GM21526 (cell line): ENCODE results near the gene PRKAR1B.

Experiments used
- ATAC-seq: cut with Tn5 transposase; IDR thresholded peaks from one replicate; pipeline ENCODE4 v1.9.1; 2021; ENCODE audit warnings: moderate library complexity; ENCODE audit not compliant: unreplicated experiment, low FRiP score

The PRKAR1B gene

DNA sequence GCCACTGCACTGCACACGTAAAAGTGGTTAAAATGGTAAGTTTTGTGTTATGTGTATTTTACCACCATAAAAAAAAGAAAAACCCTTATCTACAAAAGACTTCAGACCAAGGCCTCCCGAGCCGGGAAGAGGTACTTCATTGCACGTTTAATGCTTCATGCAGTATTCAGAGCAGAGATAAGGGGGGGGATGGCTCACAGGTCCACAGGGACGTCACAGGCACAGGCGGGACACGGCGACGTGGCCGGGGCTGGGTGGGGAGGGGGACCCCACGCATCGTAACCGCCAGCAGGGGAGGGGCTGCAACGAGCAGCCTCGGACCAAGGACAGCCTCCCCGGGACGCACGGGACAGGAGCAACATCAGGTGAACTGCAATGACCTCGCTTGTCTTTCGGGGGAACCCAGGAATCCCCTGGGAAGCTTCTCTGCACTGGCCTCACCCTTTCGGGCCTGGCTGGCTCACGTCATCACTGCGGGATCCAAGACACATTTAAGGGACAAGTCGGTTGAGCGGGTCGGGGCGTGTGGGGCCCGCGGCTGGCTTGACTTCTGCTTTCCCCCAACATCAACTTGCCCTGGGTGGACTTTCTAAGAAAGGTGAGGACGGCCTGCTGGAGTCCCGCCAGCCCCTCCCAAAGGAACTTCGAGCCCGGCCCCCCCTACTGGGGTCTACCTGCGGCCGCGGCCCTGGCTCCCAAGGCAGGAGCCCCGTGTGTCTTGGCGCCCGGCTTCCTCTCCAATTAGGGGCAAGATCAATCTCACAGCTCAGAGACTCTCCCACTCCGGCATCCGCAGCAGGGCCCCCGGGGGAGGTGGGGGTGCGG lies 177.8 kb downstream of the PRKAR1B start:
- no peak for ATAC-seq

DNA sequence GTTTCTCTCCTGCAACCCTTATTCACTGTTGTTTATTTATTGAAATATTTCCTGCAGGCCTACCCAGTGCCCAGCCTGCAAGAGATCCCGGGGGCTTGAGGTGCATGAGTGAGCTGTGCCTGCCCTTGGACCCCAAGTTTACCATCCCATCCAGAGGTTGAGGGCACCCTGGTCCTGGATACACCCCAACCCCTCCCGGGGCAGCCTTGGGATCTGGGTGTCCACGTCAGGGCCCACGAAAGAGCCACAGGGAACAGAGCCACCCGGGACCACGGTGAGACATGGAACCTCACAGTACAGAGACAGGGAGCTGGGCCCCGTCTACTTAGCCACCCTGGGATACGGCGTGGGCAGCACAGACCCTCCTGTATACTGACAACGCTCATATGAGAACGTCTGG lies 178.7 kb downstream of the PRKAR1B start:
- no peak for ATAC-seq

DNA sequence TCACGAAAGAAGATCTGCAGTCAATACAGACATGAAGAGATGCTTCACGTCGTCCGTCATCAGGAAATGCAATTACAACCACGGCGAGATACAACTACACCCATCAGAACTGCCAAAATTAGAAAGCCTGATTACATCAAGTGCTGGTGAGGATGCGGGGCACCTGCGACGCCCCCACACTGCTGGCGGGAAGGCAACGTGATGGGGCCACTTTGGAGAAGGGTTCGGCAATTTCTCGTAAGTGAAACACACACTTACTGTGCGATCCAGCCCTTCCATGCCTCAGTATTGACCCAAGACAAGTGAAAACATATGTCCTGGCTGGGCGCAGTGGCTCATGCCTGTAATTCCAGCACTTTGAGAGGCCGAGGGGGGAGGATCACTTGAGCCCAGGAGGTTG lies 181.6 kb downstream of the PRKAR1B start:
- ATAC-seq = no peak

DNA sequence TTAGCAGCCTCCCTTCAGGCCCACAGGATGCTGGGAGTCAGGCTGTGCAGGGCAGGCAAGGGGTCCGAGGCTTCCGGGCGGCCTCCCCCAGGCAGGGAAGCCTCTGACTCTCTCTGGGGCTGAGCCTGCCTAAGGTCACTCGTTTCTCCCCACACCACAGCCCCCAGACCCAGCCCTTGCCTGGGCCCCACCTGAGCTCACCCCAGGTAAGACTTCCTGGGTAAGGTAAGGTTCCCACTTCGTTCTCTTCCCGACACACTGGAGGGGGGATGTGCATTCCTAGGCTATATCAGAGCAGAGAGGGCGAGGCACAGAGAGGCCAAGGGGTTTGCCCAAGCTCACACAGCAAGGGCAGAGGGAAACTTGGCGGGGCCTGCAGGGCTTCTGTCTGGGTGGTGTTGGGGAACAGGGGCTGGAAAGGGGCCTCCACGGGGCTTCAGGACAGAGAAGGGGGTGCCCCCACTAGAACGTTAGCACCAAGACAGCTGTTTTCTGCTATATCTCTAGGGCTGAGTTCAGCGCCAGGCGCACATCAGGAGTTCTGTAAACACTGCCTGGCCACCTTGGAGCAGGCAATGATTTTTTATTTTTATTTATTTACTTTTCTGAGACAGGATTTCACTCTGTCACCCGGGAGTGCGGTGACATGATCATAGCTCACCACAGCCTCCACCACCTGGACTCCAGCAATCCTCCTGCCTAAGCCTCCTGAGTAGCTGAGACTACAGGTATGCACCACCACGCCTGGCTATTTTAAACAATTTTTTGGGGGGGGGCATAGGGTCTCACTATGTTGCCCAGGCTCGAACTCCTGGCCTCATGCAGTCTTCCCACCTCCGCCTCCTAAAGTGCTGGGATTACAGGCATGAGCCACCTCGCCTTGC lies 182.5 kb downstream of the PRKAR1B start:
- ATAC-seq = no peak

DNA sequence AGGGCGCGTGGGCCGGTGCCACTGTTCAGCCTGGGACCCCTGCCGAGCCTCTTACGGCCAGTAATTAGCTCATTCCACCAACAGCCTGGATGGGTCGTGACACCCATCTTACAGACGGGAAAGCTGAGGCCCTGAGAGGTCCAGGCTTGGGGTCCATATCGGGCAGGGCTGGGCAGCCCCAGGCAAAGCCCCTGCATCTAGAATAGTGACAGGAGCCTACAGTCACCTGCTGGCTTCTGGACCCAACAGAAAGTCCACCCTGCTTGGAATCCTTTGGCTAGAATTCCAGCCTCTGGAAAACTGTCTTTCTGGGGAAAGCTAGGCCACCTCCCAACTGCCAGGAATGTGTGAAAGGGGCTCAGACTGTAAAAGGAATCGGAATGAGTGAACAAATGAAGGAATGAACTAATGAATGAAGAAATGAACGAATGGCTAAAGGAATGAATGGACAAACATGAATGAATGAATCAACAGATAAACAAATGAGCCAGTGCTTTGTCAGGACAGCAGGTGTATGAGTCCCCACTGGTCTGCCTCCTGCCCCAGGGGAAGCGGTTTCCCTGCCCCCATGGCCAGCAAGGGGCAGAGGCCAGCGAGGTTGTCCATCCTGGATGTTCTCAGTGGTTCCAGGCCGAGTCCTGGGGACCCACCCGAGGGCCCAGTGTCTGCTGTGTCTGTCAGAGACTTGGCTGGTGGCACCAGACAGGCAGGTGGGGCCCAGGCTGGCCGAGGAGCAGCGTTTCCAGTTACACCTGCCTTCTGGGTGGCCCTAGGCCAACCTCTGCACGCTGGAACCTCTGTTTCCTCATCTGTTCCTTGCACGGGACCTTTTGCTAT lies 183.4 kb downstream of the PRKAR1B start:
- ATAC-seq = no peak

DNA sequence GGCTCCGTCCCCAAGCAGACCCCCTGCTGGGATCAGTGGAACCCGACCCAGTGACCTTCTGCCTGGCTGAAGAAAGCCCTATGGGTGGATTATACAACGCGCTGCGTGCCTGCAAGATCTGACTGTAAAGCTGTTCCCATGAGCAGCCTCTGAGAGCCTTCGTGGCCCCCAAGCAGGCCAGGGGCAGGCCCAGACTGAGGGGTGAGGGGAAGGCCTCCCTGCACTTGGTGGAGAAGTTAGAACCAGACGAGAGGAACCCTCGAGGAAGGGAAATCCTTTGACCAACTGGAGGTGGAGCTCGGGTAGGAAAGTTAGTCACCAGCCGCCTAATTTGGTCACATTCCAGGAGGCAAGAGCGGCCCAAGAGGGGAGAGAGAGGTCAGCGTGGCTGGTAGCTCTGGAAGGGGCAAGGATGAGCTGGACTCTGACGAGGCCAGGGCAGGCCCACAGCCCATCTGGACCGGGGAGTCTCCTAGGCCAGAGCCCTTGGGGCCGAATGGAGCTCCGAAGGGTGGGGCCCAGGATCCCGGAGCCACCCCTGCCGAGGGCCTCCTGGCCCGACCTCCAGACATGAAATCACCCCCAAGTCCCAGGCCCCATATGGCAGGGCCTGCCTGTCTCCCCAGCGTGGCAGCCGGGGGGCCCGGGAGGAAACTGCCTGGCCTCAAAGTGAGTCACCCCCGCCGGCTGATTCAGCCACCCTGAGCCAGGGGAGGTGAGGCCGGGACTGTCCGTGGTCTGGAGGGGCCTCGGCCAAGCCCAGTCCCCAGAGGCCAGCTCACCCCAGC lies 184.2 kb downstream of the PRKAR1B start:
- ATAC-seq = no peak

DNA sequence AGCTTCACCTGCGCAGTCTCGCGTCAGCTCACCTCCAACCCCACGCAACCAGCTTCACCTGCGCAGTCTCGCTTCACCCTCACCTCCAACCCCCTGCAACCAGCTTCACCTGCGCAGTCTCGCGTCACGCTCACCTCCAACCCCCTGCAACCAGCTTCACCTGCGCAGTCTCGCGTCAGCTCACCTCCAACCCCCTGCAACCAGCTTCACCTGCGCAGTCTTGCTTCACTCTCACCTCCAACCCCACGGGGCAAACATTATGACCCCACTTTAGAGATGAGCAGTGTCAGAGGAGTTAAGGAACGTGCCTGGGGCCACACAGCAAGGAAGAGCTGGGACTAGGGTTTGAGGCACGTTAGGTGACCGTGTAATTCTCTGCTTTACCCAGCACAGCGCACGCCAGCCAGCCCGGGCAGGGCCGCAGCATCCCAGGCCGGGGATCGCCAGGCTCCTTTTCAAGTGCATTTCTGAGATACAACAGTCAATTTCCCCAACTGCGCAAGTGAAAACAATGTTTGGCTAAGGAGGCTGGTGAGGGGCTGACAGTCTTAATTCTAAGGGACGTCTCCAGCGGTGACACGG lies 184.9 kb downstream of the PRKAR1B start:
- ATAC-seq = no peak

DNA sequence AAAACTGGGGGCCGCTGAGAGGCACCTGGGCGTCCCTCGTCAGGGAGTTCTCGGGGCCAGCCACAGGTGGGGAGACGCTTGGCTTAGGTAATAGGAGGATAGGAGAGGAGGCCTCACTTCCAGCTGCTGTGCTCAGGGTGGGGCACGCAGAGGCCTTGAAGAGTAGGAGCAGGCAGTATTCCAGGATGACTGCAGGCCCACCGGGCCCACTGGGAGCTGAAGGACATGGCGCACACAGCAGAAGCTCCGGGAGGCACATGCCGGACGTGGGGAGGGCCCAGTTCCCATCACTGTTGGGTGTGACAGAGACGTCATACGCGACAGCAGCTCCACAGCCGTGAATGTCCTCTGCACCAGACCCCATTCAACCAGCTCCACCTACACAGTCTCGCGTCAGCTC lies 185.4 kb downstream of the PRKAR1B start:
- ATAC-seq = no peak

DNA sequence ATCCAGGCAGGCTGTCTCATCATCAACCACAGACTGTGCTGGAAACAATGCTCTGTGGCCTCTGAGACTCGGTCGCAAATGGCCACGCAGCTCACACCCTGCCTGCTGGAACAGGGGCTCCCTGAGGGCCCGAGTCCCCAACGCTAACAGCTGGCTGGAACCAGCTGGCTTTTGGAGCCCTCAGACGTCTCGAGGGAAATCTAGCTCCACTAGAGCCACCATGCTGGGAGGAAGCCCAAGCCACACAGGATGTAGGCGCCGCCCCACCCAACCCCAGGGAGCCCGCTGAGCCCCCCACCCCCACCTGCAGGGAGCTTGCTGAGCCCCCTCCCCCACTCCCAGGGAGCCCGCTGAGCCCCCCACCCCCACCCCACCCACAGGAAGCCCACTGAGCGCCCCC lies 186.1 kb downstream of the PRKAR1B start:
- no peak for ATAC-seq

DNA sequence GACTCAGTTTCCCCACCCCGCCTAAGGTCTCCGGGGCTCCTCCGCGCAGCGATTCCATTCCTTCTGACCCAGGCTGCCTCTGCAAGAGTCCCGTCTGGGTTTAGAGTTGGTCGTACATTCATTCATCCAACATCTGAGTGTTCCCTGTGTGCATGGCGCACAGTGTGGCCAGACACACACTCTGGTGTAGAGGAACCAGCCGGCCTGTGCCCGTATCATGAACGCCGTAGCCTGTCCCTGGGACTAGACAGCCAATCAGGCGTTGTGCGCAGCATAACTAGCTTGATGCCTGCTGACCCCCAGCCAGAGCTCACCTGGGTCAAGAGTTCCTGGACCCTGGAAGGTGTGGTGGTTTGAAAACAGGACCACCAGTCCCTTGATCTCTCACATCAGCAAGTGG lies 186.5 kb downstream of the PRKAR1B start:
- ATAC-seq = no peak

DNA sequence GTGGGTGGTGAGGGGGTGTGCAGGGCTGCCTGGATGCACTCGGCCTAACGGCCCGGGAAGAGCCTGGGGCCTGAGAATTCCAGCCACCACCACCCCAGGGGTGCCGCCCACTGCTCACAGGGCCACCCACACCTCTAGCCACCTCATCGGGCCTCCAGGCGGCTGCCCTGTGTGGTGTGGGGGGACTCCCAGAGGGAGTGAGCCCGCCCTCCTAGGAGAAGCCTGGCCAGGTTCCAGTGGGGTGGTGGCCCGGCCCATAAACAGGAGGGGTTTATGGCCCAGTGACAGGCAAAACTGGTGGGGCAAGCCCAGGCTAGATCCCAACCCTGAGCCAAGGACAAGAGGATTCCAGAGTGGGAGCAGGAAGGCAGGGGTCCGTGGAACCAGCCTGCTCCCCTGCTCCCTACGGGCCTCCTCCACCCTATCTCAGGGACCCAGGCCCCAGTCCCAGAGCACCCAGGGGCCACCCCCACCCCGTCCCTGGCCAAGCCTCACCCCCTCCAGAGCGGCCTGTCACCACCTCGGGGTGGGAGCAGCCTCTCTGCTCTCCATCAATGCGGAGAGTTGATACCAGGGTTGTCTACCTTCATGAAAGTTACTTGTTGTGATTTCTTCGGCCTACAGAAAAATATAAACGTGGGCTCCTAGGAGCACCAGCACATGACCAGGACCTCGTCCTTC lies 187.2 kb downstream of the PRKAR1B start:
- no peak for ATAC-seq

DNA sequence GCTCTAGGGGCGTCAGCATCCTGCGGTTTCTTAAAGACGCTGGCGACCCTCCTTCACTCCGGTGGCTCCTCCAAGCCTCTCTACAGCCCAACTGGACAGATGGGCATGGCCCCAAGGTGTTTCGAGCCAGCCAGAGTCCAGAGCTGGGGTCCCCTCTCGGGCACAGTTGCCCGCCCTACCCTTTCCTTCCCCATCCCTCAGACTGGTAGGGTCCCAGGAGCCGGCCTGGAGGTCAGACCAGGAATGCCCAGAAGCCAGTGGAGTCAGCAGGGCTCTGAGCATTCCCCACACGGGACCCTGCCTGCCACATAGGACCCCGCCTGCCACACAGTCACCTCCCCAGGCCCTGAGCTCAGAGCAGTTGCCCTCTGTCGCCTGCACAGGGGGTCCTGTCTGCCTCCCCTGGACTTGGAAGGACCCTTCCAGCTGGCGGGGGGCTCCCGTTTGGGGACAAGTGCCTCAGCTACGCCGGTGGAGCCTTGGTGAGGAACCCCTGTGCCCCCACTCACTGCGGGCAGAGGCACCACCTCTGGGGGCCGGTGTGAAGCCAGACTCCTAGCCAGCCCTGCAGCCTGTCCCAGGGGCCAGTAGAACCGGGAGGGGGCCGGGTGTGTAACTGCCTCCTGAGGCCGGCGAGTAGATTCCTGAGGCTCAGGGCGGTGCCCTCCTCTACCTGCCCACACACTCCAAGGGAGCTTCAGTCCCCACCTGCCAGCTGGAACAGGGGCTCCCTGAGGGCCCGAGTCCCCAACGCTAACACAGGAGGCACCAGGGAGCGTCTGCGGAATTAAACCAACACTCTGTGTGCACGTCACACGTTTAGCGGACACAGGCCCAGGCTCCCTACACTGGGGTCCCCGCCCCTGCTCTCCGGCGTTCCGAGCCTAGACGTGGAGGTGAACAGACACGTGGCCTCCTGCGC lies 188.1 kb downstream of the PRKAR1B start:
- ATAC-seq = no peak

DNA sequence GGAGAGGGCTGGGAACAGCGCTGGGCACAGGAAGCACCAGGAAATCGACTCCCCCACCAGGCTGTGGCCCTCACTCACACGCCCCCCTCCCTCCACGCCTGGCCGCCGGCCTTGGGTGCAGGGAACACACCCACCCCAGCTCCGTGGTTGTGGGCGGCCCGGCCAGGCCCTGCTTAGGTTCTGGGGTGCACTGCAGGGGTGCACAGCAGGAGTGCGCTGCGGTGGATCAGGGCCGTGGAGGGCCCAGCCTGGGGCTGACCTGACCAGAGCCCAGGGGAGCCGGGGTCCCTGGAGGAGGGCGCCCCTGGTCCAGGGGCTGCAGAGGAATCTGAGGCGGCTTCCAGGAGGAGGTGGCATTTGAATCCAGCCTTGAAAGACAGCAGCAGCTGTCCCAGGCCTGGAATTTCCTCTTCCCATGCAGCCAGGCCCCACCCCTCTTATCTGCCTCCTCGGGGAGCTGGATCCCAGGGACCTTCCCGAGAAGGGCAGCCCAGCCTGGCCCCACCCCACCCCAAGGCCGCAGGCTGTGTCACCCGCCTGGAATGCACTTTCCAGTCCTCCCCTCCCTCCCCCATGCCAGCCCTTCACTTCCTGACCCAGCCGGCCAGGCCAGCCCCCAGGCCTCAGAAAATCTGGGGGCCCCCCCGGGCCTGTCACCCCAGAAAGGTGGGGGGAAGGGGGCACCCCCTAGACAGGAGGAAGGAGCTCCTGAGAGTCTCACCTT lies 189.0 kb downstream of the PRKAR1B start:
- ATAC-seq = no peak

DNA sequence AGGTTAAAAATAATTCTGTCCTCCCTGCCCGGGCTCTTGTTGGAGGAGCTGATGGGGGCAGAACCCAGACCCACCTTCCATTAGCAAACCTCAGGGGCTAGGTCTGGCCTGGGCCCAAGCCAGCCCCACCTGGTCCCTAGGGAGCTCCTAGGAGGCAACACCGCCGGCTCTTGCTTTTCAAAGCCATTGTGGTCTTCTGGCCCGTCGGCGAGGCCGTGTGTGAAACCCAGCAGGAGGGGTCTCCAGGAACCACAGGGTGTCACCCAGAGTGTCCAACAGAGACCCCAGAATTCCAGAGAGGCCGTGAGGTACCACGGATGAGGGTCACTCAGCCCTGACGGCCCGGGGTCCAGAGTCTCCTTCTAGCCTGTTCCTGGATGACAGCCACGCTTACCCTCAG lies 190.8 kb downstream of the PRKAR1B start:
- ATAC-seq = no peak

DNA sequence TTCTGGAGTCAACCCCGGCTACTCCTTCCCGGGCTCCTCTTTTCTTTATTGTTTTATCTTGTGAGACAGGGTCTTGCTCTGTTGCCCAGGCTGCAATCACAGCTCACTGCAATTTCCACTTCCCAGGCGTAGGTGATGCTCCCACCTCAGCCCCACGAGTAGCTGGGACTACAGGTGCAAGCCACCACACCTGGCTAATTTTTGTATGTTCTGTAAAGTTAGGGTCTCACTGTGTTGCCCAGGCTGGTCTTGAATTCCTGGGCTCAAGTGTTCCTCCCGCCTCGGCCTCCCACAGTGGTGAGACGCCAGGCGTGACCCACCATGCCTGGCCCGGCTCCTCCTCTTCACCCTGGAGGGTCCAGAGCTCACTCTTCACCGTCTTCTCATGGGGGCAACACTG lies 192.1 kb downstream of the PRKAR1B start:
- no peak for ATAC-seq

DNA sequence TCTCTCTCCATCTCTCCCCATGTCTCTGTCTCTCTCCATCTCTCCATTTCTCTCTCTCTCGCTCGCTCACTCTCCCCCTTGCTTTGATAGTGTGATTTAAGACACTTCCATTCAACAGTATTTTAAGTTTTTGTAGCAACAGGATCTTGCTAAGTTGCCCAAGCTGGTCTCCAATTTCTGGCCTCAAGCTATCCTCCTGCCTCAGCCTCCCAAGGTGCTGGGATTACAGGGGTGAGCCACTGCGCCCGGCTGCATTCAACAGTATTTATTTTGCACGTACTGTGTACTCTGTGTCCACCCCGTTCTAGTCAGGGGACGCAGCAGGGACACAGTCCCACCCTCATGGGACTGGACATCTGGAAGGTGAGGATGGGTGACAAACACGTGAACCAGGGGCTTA lies 193.0 kb downstream of the PRKAR1B start:
- ATAC-seq = no peak

DNA sequence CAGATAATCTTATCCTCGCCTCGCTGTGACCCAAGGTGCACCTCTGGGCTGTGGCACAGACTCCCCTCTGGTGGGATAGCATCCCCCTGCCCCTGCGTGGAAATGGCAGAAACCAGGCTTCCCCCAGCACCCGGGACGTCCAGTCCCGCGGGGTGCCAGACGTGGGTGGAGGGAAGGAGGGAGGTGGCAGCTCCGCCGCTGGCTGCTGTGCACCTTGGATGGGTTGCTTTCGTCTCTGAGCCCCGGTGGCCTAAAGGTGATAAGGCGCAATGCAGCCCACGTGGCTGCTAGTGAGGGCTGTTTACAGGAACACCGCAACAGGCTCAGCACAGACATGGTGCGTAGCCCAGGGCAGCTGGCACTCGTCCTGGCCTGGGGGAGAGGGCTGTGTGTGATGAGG lies 193.8 kb downstream of the PRKAR1B start:
- no peak for ATAC-seq
